ENCODE results near the gene FKBP3. TPM values are rescaled to one million over a fixed set of nuclear protein-coding genes. Genes with fewer than 3 reads are reported as not detected.

FKBP3 gene
- total RNA-seq, 3 donors from 2014 or later = 25.8 to 41.3 (median 41.0) TPM

GRCh38 chr14:45114327-45114726, 20.0 kb downstream of the FKBP3 start:
- Histone ChIP-seq H3K36me3 (no peaks in the 10 kb centered on the region), H3K27ac (no peak overlapping the region), H3K9me3 (no peaks in the 10 kb centered on the region), H3K4me3 (no peak overlapping the region), H3K4me1 (no peaks in the 10 kb centered on the region), H3K27me3 (no peaks in the 10 kb centered on the region)
- no peak for DNase-seq (ENCODE audit: low spot score in 2 of 2)
- TF ChIP-seq POLR2AphosphoS5 (IDR thresholded peaks at IDR 0.05) = no peak
- no peak for TF ChIP-seq CTCF (IDR thresholded peaks at IDR 0.05)
- no peak for TF ChIP-seq POLR2A (IDR thresholded peaks at IDR 0.05)
- intact Hi-C loops (cut with DNase I; ENCODE audit: low total_unique reads) = no loop called here

DNA sequence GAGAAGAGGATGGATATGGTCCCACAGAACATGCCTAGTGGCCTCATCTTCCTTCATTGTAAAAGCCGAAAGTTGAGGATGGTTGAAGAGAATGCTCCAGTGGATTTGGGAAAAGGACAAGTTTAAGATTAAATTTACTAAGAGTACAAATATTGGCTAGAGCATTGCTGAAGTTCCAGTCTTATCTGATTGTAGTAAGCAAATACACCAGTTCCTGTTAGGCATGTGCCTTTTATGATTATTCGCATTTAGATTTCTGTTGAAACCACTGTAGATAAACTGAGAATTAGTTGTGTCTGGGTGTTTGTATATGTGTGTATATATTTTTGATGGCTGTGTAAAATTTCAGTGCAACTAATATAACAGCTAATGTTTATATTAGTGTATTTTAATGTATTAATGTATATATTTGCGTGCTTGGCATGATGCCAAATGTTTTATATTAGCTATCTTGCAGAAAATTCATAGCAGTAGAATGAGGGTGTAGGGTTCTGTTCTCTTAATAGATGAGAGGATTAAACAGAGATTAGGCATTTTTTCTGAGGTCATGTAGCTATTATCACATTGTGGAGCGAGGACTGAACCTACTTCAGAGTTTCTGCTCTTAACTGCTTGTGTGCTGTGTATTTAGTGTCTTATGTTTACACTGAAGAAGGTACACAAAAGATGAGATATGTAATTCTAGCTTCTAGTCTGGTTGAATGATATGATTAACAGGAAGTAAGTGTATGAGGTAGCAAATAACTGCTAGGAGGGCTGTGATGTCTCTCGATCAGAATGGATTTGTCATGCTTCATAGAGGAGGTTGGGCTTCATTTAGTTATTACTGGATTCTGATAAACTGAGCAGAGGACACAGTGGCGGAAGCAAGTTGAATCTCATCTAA, 21.1 kb downstream of the FKBP3 start:
- intact Hi-C loops (cut with DNase I; ENCODE audit: low total_unique reads) = no loop called here
- Histone ChIP-seq H3K4me3 (no peak overlapping the region), H3K27ac (no peak overlapping the region), H3K4me1 (no peaks in the 10 kb centered on the region), H3K27me3 (no peaks in the 10 kb centered on the region), H3K9me3 (no peaks in the 10 kb centered on the region), H3K36me3 (no peaks in the 10 kb centered on the region)
- no peak for DNase-seq (ENCODE audit: low spot score in 2 of 2)
- TF ChIP-seq POLR2A (IDR thresholded peaks at IDR 0.05) (no peak), POLR2AphosphoS5 (IDR thresholded peaks at IDR 0.05) (no peak), CTCF (IDR thresholded peaks at IDR 0.05) (no peak)

GRCh38 chr14:45104561-45104960, 29.7 kb downstream of the FKBP3 start:
- H3K27ac ChIP-seq = no peak overlapping the region
- intact Hi-C loops (cut with DNase I; ENCODE audit: low total_unique reads) = no loop called here
- H3K4me3 ChIP-seq = no peak overlapping the region
- no peaks in the 10 kb centered on the region for H3K27me3 ChIP-seq
- no peaks in the 10 kb centered on the region for H3K9me3 ChIP-seq
- no peak for DNase-seq (ENCODE audit: low spot score in 2 of 2)
- H3K36me3 ChIP-seq = no peaks in the 10 kb centered on the region
- H3K4me1 ChIP-seq = no peaks in the 10 kb centered on the region
- TF ChIP-seq CTCF (IDR thresholded peaks at IDR 0.05) = no peak
- TF ChIP-seq POLR2A (IDR thresholded peaks at IDR 0.05) = no peak
- TF ChIP-seq POLR2AphosphoS5 (IDR thresholded peaks at IDR 0.05) = no peak

GRCh38 chr14:45103806-45104205, 30.5 kb downstream of the FKBP3 start:
- Histone ChIP-seq H3K27ac (no peak overlapping the region), H3K27me3 (no peaks in the 10 kb centered on the region), H3K4me3 (no peak overlapping the region), H3K9me3 (no peaks in the 10 kb centered on the region), H3K4me1 (no peaks in the 10 kb centered on the region), H3K36me3 (no peaks in the 10 kb centered on the region)
- TF ChIP-seq POLR2A (IDR thresholded peaks at IDR 0.05) = no peak
- TF ChIP-seq POLR2AphosphoS5 (IDR thresholded peaks at IDR 0.05) = no peak
- TF ChIP-seq CTCF (IDR thresholded peaks at IDR 0.05) = no peak
- intact Hi-C loops (cut with DNase I; ENCODE audit: low total_unique reads) = no loop called here
- no peak for DNase-seq (ENCODE audit: low spot score in 2 of 2)

DNA sequence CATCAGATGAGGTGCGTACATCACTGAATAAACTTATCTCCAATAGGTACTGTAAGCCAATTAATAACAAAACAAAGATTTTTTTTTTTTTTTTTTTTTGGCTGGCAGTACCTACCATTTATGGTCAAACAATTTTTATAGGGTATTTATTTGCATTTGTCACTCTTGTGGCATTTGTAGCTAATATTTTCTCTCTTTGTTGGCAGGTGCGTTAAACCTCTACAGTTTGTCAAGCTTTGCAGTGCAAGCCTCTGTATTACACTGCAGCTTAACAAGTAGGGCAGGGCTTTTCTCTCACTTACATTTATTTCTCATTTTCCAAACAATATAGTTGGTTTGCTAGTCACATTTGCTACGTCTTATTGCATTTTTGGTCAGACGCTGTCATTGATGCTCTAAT, 38.1 kb downstream of the FKBP3 start:
- Histone ChIP-seq H3K4me3 (no peak overlapping the region), H3K27ac (no peak overlapping the region), H3K36me3 (peaks cover 5% of the 10 kb centered on the region), H3K4me1 (no peaks in the 10 kb centered on the region), H3K27me3 (no peaks in the 10 kb centered on the region), H3K9me3 (no peaks in the 10 kb centered on the region)
- no peak for DNase-seq (ENCODE audit: low spot score in 2 of 2)
- TF ChIP-seq POLR2A (IDR thresholded peaks at IDR 0.05) (no peak), POLR2AphosphoS5 (IDR thresholded peaks at IDR 0.05) (no peak), CTCF (IDR thresholded peaks at IDR 0.05) (no peak)
- intact Hi-C loops (cut with DNase I; ENCODE audit: low total_unique reads) = no loop called here
